Occipital lobe (tissue), 2 donors: Measurements from ENCODE around the gene EIF4G3. TPM values are rescaled to one million over a fixed set of nuclear protein-coding genes. Genes with fewer than 3 reads are reported as not detected.
"Not testable (repeated sequence)": the region's sequence is repeated elsewhere in the genome, so short reads cannot be mapped to it uniquely, and the experiment has no call there.

ENCODE experiments used
- DNase-seq: peaks from one replicate; lab custom pipeline; 2025; lab: John Stamatoyannopoulos, UW
- total RNA-seq: library from RNA; depleted of rRNA; stranded (reverse); fragments of >200 nt; gene quantifications from one replicate; pipeline ENCODE4 v1.2.3, GENCODE V29; 2014

The EIF4G3 gene
- total RNA-seq, 1 donor from 2014 or later, result 47.4 TPM

- DNase-seq, result no peak
Measured at GRCh38 chr1:20956272-20956671, 220.4 kb downstream of the EIF4G3 start.

GRCh38 chr1:20950679-20951078 is 226.0 kb downstream of the EIF4G3 start:
- no peak for DNase-seq

- no peak for DNase-seq
Measured at GRCh38 chr1:20949871-20950590, 226.7 kb downstream of the EIF4G3 start.

- no peak for DNase-seq
Measured at GRCh38 chr1:20948101-20948500, 228.6 kb downstream of the EIF4G3 start.

- DNase-seq, result no peak
Measured at GRCh38 chr1:20947409-20947808, 229.3 kb downstream of the EIF4G3 start.

- DNase-seq, result no peak
Measured at GRCh38 chr1:20936621-20937020, 240.1 kb downstream of the EIF4G3 start.

GRCh38 chr1:20936216-20936615 is 240.5 kb downstream of the EIF4G3 start:
- DNase-seq, result no peak

- DNase-seq, result no peak
Measured at GRCh38 chr1:20935717-20936116, 241.0 kb downstream of the EIF4G3 start.

- DNase-seq, result no peak
Measured at GRCh38 chr1:20932437-20932977, 244.2 kb downstream of the EIF4G3 start.

GRCh38 chr1:20931930-20932436 is 244.7 kb downstream of the EIF4G3 start:
- DNase-seq, result no peak

- DNase-seq, result no peak
Measured at GRCh38 chr1:20930427-20930826, 246.3 kb downstream of the EIF4G3 start.

- DNase-seq, result no peak
Measured at GRCh38 chr1:20928146-20928545, 248.6 kb downstream of the EIF4G3 start.

GRCh38 chr1:20921285-20921684 is 255.4 kb downstream of the EIF4G3 start:
- no peak for DNase-seq

- DNase-seq, result no peak
Measured at GRCh38 chr1:20913242-20913641, 263.5 kb downstream of the EIF4G3 start.

- not testable (repeated sequence) for DNase-seq
Measured at GRCh38 chr1:20907526-20907925, 269.2 kb downstream of the EIF4G3 start.

GRCh38 chr1:20903437-20903836 is 273.3 kb downstream of the EIF4G3 start:
- DNase-seq, result no peak

GRCh38 chr1:20900056-20900455 is 276.6 kb downstream of the EIF4G3 start:
- no peak for DNase-seq

GRCh38 chr1:20899154-20899972 is 277.3 kb downstream of the EIF4G3 start:
- no peak for DNase-seq

- DNase-seq, result no peak
Measured at GRCh38 chr1:20896826-20897225, 279.9 kb downstream of the EIF4G3 start.

GRCh38 chr1:20893931-20894330 is 282.8 kb downstream of the EIF4G3 start:
- DNase-seq, result no peak

- no peak for DNase-seq
Measured at GRCh38 chr1:20891091-20891490, 285.6 kb downstream of the EIF4G3 start.

- no peak for DNase-seq
Measured at GRCh38 chr1:20887246-20887645, 289.5 kb downstream of the EIF4G3 start.
